Measurements from ENCODE around the gene CACNG1. TPM values are rescaled to one million over a fixed set of nuclear protein-coding genes. Genes with fewer than 3 reads are reported as not detected.

CACNG1 gene
- total RNA-seq, 2 donors from 2014 or later, result not detected

DNA sequence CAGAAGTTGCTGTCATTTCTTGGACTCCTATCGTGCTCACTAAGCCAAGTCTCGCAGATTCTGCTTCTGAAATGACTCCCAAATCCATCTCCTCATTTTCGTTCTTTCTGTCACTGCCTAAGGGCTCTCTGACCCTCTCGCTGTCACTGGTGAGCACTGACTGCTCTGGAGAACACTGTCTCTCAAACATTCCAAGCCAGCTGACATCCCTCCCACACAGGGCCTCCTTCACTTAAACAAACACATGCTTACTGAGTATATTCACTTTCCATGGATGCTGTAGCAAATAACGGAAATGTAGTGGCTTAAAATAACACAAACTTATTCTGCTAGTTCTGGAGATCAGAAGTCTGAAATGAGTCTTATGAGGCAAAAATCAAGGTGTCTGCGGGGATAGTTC is 18.8 kb downstream of the CACNG1 start:
- H3K27ac ChIP-seq, result no peak overlapping the region

DNA sequence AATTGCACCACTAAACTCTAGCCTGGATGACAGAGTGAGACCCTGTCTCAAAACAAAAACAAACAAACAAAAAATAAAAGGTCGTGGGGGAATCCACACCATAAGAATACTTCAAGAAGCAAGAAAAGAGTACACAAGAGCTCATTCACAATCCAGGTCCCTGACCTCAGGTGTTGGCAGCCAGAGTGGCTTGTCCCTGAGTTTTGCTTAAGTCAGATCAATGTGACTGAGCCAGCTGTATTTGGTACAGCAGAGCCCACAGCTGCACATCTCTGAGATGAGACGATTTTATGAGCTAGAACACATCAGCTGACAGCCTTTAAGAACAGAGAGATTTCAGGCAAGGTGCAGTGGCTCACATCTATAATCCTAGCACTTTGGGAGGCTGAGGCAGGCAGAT is 22.4 kb downstream of the CACNG1 start:
- no peak for ATAC-seq (ENCODE audit: insufficient number of reproducible peaks, low FRiP score, low read depth)

More for the DNA sequence above, 18.8 kb downstream of the CACNG1 start:
- Histone ChIP-seq H3K9me3 (no peaks in the 10 kb centered on the region), H3K36me3 (no peaks in the 10 kb centered on the region), H3K27me3 (replicated peaks; ENCODE audit: insufficient read depth) (no peaks in the 10 kb centered on the region), H3K4me1 (ENCODE audit: control insufficient read depth in 1 of 2, low read depth in 2 of 2) (peaks cover 0 to 8% of the 10 kb centered on the region in 2 donors), H3K4me3 (no peak overlapping the region)
- ATAC-seq (ENCODE audit: insufficient number of reproducible peaks, low FRiP score, low read depth) (no peak), DNase-seq (ENCODE audit: low spot score) (no peak)
- TF ChIP-seq, protein P1, sequence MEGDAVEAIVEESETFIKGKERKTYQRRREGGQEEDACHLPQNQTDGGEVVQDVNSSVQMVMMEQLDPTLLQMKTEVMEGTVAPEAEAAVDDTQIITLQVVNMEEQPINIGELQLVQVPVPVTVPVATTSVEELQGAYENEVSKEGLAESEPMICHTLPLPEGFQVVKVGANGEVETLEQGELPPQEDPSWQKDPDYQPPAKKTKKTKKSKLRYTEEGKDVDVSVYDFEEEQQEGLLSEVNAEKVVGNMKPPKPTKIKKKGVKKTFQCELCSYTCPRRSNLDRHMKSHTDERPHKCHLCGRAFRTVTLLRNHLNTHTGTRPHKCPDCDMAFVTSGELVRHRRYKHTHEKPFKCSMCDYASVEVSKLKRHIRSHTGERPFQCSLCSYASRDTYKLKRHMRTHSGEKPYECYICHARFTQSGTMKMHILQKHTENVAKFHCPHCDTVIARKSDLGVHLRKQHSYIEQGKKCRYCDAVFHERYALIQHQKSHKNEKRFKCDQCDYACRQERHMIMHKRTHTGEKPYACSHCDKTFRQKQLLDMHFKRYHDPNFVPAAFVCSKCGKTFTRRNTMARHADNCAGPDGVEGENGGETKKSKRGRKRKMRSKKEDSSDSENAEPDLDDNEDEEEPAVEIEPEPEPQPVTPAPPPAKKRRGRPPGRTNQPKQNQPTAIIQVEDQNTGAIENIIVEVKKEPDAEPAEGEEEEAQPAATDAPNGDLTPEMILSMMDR (IDR thresholded peaks at IDR 0.05), result no peak

DNA sequence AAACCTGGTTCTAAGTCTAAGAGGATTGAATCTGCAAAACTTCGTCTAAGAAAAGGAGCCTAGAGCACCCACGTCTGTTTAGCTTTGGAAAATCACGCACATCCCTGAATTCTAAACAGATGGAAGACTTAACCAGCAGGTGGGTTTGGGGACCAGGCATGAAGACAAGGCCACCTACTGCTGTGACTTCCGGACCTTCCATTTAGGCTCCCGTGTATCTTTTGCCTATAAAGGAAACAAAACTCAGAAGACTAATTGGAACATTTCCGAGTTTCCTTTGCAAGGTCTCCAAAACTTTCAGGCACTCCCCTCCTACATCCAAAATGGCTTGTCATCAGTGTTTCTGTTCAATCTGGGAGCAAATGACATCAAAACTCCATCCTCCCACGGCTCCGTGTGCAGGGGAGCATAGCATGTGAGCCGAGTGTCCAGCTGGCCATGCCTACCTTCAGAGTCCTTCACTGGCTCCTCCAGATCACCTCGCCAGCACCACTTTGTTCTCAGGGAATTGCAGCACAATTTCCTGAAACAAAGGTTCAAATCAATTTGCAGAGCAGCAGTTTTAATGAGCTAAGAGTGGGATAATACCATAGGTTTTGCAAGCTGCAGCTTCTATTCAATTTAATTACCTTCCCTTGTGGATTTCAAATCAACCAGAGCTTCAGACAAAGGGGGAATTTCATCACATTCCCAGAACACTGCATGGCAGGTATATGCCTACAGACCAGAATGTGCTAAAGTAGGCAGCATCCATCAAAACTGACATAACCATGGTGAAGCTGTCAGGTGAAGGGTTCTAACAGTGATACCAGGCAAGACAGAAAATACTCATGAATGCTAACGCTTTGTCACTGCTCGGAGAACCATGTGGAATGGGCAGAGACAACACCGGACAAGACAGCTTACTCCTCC is 23.5 kb downstream of the CACNG1 start:
- Histone ChIP-seq H3K36me3 (no peaks in the 10 kb centered on the region), H3K4me3 (no peak overlapping the region), H3K9me3 (no peaks in the 10 kb centered on the region), H3K27me3 (replicated peaks; ENCODE audit: insufficient read depth) (no peaks in the 10 kb centered on the region), H3K4me1 (ENCODE audit: control insufficient read depth in 1 of 2, low read depth in 2 of 2) (no peaks in the 10 kb centered on the region), H3K27ac (no peak overlapping the region)
- ATAC-seq (ENCODE audit: insufficient number of reproducible peaks, low FRiP score, low read depth) (no peak), DNase-seq (ENCODE audit: low spot score) (no peak)
- TF ChIP-seq, protein P1 (IDR thresholded peaks at IDR 0.05), result no peak

More for the DNA sequence above, 22.4 kb downstream of the CACNG1 start:
- Histone ChIP-seq H3K4me3 (no peak overlapping the region), H3K27me3 (replicated peaks; ENCODE audit: insufficient read depth) (no peaks in the 10 kb centered on the region), H3K9me3 (no peaks in the 10 kb centered on the region), H3K36me3 (no peaks in the 10 kb centered on the region), H3K27ac (no peak overlapping the region), H3K4me1 (ENCODE audit: control insufficient read depth in 1 of 2, low read depth in 2 of 2) (no peaks in the 10 kb centered on the region)
- TF ChIP-seq, protein P1 (IDR thresholded peaks at IDR 0.05), result no peak
- no peak for DNase-seq (ENCODE audit: low spot score)

DNA sequence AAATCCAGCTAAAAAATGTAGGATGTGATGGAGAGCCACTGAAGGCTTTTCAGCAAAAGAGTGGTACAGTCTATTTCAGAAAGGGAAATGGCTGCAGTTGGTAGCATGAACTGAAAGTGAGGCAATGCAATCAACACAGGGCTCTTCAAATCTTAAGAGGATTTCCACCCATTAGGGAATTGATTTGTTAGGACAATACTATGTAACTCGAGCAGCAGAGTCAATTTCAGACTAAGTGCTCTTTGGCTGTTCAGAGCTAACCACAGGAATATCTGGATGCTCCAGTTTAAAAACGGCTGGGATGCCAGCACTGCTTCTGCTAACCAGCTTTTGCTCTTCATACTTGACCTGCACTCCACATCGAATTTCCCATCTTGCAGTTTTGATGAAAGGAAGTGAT is 24.6 kb downstream of the CACNG1 start:
- Histone ChIP-seq H3K27ac (no peak overlapping the region), H3K27me3 (replicated peaks; ENCODE audit: insufficient read depth) (no peaks in the 10 kb centered on the region), H3K36me3 (no peaks in the 10 kb centered on the region), H3K4me3 (no peak overlapping the region), H3K4me1 (ENCODE audit: control insufficient read depth in 1 of 2, low read depth in 2 of 2) (no peaks in the 10 kb centered on the region), H3K9me3 (no peaks in the 10 kb centered on the region)
- ATAC-seq (ENCODE audit: insufficient number of reproducible peaks, low FRiP score, low read depth), result no peak
- DNase-seq (ENCODE audit: low spot score), result no peak
- TF ChIP-seq, protein P1 (IDR thresholded peaks at IDR 0.05), result no peak

DNA sequence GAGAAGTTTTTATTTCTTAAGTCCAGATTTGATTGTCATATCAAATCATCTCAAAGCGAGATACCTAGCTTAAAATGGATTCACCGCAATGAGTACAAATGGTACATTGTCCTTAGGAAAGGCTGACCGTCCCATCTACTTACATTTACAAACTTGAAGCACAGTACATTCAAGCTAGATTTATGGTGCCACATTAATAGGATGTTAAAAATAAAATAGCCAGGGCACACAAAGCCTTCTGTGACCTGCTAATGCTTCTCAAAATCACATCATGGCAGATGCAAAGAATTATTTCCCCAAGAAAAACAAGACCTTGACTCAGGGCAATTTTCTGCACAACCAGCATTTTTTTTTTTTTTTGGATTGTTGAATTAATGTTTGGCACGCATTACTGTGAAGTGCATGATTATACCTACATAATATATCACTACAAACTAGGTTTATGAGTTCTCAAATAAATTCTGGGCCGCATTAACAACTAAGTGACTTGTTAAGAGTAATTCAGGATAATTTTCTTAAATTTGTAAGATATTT is 25.3 kb downstream of the CACNG1 start:
- ATAC-seq (ENCODE audit: insufficient number of reproducible peaks, low FRiP score, low read depth) (no peak), DNase-seq (ENCODE audit: low spot score) (no peak)
- Histone ChIP-seq H3K4me3 (no peak overlapping the region), H3K4me1 (ENCODE audit: control insufficient read depth in 1 of 2, low read depth in 2 of 2) (no peaks in the 10 kb centered on the region), H3K36me3 (no peaks in the 10 kb centered on the region), H3K9me3 (no peaks in the 10 kb centered on the region), H3K27ac (no peak overlapping the region), H3K27me3 (replicated peaks; ENCODE audit: insufficient read depth) (no peaks in the 10 kb centered on the region)
- TF ChIP-seq, protein P1 (IDR thresholded peaks at IDR 0.05), result no peak
